Left lung (tissue), 10 donors: Measurements from ENCODE around the gene FGF21. TPM values are rescaled to one million over a fixed set of nuclear protein-coding genes. Genes with fewer than 3 reads are reported as not detected.
"Not testable (repeated sequence)": the region's sequence is repeated elsewhere in the genome, so short reads cannot be mapped to it uniquely, and the experiment has no call there.

Experiments used
- ATAC-seq: fragments of 200-7000 bp; cut with Tn5 transposase; one replicate; pipeline ENCODE4 v1.9.1; 2020; ENCODE audit warnings: moderate library complexity
- DNase-seq, 4 donors: peaks; one replicate each; pipeline ENCODE4 v3.0.0-alpha.2; 2013 to 2020
- H3K27ac ChIP-seq, 2 donors: fragments of 200-600 bp; sonication (generic) in 1 of 2; one replicate each; pipeline versions ENCODE4 v1.5.0 to v1.8.0; 2020 to 2021
- H3K27me3 ChIP-seq, 2 donors: fragments of 200-600 bp; sonication (generic) in 1 of 2; one replicate each; pipeline versions ENCODE4 v1.5.0 to v1.8.0; 2020 to 2021
- H3K36me3 ChIP-seq, 2 donors: fragments of 200-600 bp; sonication (generic) in 1 of 2; one replicate each; pipeline versions ENCODE4 v1.5.0 to v1.8.0; 2020 to 2021
- H3K4me1 ChIP-seq, 2 donors: fragments of 200-600 bp; one replicate each; pipeline ENCODE4 v1.8.0; 2021
- H3K4me3 ChIP-seq, 2 donors: fragments of 200-600 bp; sonication (generic) in 1 of 2; one replicate each; pipeline versions ENCODE4 v1.5.0 to v1.8.0; 2020 to 2021; ENCODE audit warnings: mild to moderate bottlenecking in 1 of 2
- H3K9me3 ChIP-seq, 2 donors: fragments of 200-600 bp; sonication (generic) in 1 of 2; one replicate each; pipeline versions ENCODE4 v1.5.0 to v1.8.0; 2020 to 2021
- intact Hi-C, 2 donors: fragments of 100-400 bp; cut with DNase I; formaldehyde crosslinking; loops; one replicate each; pipeline versions ENCODE4 v1.11.2 to v1.14.2; 2022
- polyA plus RNA-seq, 6 donors: library from polyadenylated mRNA; unstranded; fragments of 120-200 nt; gene quantifications; one replicate each; pipeline ENCODE4 v1.2.1, GENCODE V29; 2013; ENCODE audit not compliant: insufficient read length in 6 of 6
- total RNA-seq, 2 donors: library from RNA; stranded (reverse); fragmentation: NEBNext Ultra II Directional; extraction: Animal tissue kit (Norgen Biotek cat#: 25700); gene quantifications; one replicate each; pipeline ENCODE4 v1.2.1, GENCODE V29; 2021
- TF ChIP-seq, protein P1 (sequence below), 2 donors: fragments of 200-600 bp; sonication (generic) in 1 of 2; IDR thresholded peaks; one replicate each; pipeline versions ENCODE4 v1.5.0 to v1.8.0; 2021; ENCODE audit warnings: antibody characterized with exemption in 2 of 2
- donor health status: DM: no; HTN: yes; CAD: no.
- donor health status: DM: no; HTN: no; CAD: no.

The FGF21 gene
- total and polyA plus RNA-seq, 8 donors, result not detected

- TF ChIP-seq, protein P1, sequence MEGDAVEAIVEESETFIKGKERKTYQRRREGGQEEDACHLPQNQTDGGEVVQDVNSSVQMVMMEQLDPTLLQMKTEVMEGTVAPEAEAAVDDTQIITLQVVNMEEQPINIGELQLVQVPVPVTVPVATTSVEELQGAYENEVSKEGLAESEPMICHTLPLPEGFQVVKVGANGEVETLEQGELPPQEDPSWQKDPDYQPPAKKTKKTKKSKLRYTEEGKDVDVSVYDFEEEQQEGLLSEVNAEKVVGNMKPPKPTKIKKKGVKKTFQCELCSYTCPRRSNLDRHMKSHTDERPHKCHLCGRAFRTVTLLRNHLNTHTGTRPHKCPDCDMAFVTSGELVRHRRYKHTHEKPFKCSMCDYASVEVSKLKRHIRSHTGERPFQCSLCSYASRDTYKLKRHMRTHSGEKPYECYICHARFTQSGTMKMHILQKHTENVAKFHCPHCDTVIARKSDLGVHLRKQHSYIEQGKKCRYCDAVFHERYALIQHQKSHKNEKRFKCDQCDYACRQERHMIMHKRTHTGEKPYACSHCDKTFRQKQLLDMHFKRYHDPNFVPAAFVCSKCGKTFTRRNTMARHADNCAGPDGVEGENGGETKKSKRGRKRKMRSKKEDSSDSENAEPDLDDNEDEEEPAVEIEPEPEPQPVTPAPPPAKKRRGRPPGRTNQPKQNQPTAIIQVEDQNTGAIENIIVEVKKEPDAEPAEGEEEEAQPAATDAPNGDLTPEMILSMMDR (IDR thresholded peaks at IDR 0.05), result no peak
- Histone ChIP-seq H3K9me3 (no peaks in the 10 kb centered on the region), H3K27me3 (peaks cover 9 to 33% of the 10 kb centered on the region in 2 donors), H3K27ac (no peak overlapping the region), H3K4me3 (no peak overlapping the region), H3K4me1 (peaks cover 5 to 15% of the 10 kb centered on the region in 2 donors), H3K36me3 (no peaks in the 10 kb centered on the region)
- intact Hi-C loops, result no loop called here
- DNase-seq (peak in 1 of 4 donors; percentile 75), ATAC-seq (no peak)
These were observed 2.4 kb downstream of the FGF21 start for GRCh38 chr19:48757741-48758144.

DNA sequence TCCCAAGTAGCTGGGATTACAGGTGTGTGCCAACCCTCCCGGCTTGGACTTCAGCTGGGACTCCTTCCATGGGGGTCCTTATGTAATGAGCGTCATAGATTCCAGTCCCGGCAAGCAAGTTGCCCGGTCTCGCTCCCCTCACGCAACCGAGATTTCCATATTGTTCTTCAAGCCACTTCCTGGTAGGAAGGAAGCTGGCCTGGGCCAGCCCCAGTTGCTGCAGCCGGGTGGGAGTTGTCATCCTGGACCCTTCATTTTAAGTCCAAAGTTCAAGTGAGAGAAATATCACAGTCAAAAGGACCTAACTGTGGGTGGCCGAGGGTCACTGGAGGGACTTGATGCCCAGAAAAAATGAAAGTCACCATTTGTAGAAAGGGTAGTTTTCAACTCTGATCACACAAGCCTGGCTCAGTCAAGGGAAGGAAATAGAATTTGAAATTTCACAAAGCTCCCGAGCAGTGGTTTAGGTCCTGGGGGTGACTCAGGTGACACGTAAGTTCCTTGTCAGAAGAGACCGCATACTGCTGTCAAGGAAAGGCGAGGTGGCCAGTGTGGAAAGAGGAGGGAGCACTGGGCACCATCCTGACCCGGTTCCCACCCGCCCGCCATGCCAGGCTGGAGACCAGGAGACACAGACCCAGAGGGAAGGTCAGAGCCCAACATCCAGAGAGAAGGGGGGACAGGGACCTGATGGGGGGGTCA lies 5.3 kb downstream of the FGF21 start:
- H3K9me3 ChIP-seq, result no peaks in the 10 kb centered on the region

GRCh38 chr19:48765816-48766215 lies 10.5 kb downstream of the FGF21 start:
- H3K9me3 ChIP-seq, ATAC-seq, H3K4me1 ChIP-seq, H3K27ac ChIP-seq, H3K36me3 ChIP-seq, DNase-seq, intact Hi-C loops, H3K4me3 ChIP-seq: not testable (repeated sequence)
- peaks cover 0 to 14% of the 10 kb centered on the region in 2 donors for H3K27me3 ChIP-seq

More for the DNA sequence above, 5.3 kb downstream of the FGF21 start:
- Histone ChIP-seq H3K4me1 (peaks cover 0 to 9% of the 10 kb centered on the region in 2 donors), H3K36me3 (no peaks in the 10 kb centered on the region), H3K27me3 (peaks cover 0 to 16% of the 10 kb centered on the region in 2 donors), H3K27ac (peak overlapping the region in 1 of 2 donors; percentile 45), H3K4me3 (no peak overlapping the region)
- no peak for ATAC-seq
- TF ChIP-seq, protein P1 (IDR thresholded peaks at IDR 0.05), result no peak
- DNase-seq, result peak in 1 of 4 donors; percentile 15
- intact Hi-C loops, result no loop called here

GRCh38 chr19:48768171-48768753 lies 12.9 kb downstream of the FGF21 start:
- DNase-seq, result peak in 1 of 4 donors; percentile 0
- H3K4me3 ChIP-seq, H3K36me3 ChIP-seq, ATAC-seq, intact Hi-C loops, H3K4me1 ChIP-seq, H3K27ac ChIP-seq, H3K9me3 ChIP-seq: not testable (repeated sequence)
- H3K27me3 ChIP-seq, result peaks cover 0 to 12% of the 10 kb centered on the region in 2 donors

DNA sequence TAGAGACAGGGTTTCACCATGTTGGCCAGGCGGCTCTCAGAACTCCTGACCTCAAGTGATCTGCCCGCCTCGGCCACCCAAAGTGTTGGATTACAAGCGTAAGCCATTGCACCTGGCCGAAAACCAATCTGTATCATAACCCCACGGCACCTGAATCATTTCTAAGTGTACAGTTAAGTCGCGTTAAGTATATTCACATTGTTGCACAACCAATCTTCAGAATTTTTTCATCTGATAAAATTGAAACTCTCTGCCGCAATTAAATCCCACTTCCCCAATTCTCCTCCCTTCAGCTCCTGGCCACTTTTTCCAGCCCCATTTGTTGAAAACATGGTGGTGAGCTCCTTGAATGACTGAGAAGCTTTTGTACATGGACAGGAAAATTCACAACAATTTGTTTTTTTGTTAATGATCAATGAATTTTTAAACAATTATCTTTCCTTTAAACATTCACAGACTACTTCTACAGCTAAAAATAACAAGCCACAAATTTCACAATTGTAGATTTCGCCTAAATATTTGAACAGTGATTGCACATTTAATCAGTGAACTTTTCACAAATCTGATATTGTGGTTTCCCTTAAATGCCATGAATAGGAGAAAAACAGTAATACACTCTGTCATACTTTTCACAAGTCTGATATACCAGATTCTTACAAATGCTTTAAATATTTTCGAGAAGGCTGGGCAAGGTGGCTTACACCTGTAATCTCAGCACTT lies 13.8 kb downstream of the FGF21 start:
- intact Hi-C loops, result no loop called here
- H3K27ac ChIP-seq, result no peak overlapping the region
- TF ChIP-seq, protein P1 (IDR thresholded peaks at IDR 0.05), result no peak
- H3K27me3 ChIP-seq, result peaks cover 0 to 12% of the 10 kb centered on the region in 2 donors
- no peaks in the 10 kb centered on the region for H3K9me3 ChIP-seq
- ATAC-seq, result peak; percentile 42
- no peak overlapping the region for H3K4me3 ChIP-seq
- H3K36me3 ChIP-seq, result no peaks in the 10 kb centered on the region
- DNase-seq, result no peak
- H3K4me1 ChIP-seq, result peaks cover 0 to 10% of the 10 kb centered on the region in 2 donors

DNA sequence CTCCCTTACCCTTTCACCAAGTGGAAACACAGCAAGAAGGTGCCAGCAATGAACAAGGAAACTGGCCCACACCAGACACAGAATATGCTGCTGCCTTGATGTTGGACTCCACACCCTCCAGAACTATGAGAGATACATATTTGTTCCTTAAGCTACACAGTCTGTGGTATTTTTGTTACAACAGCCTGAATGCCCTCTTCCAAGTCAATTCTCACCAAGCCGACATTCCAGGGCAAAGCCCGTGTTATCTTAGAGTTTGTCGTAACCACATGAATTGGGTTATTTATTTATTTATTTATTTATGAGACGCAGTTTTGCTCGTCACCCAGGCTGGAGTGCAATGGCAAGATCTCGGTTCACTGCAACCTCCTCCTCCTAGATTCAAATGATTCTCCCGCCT lies 14.9 kb downstream of the FGF21 start:
- Histone ChIP-seq H3K27ac (no peak overlapping the region), H3K36me3 (no peaks in the 10 kb centered on the region), H3K4me3 (no peak overlapping the region), H3K9me3 (no peaks in the 10 kb centered on the region), H3K27me3 (peaks cover 0 to 12% of the 10 kb centered on the region in 2 donors), H3K4me1 (peaks cover 0 to 10% of the 10 kb centered on the region in 2 donors)
- TF ChIP-seq, protein P1 (IDR thresholded peaks at IDR 0.05), result no peak
- intact Hi-C loops, result no loop called here
- DNase-seq (no peak), ATAC-seq (peak; percentile 33)
